H1 (cell line): Measurements from ENCODE around the gene ACTL7A. TPM values are rescaled to one million over a fixed set of nuclear protein-coding genes. Genes with fewer than 3 reads are reported as not detected.

Experiments used
- CBX8 ChIP-seq: fragments of 300-800, 300-1000 bp; sonication (generic); IDR thresholded peaks from 2 replicates; pipeline ENCODE4 v1.7.1; 2016; ENCODE audit warnings: low read depth, low read length, borderline replicate concordance
- EP300 ChIP-seq, 2 experiments: IDR thresholded peaks; 1 replicate in 1 of 2; 2 replicates in 1 of 2; pipeline ENCODE4 v1.6.1; 2011 to 2012; ENCODE audit warnings: low read depth in 2 of 2, low read length in 2 of 2, mild to moderate bottlenecking in 2 of 2, borderline replicate concordance in 1 of 2, inconsistent platforms in 1 of 2, moderate library complexity in 1 of 2
- GTF2F1 ChIP-seq: IDR thresholded peaks from 2 replicates; pipeline ENCODE4 v1.6.1; 2012; ENCODE audit warnings: low read depth, low read length, improper control_type of control experiment, borderline replicate concordance
- HDAC6 ChIP-seq: IDR thresholded peaks from one replicate; pipeline ENCODE4 v1.7.1; 2012; ENCODE audit warnings: low read depth, mild to moderate bottlenecking, inconsistent platforms, low read length, moderate library complexity
- KDM1A ChIP-seq: fragments of 200-600, 300-600 bp; sonication (generic); IDR thresholded peaks from 2 replicates; pipeline ENCODE4 v1.7.1; 2016; ENCODE audit warnings: mild to moderate bottlenecking, low read length, borderline replicate concordance
- POU5F1 ChIP-seq: IDR thresholded peaks from 2 replicates; pipeline ENCODE4 v1.6.1; 2011; ENCODE audit warnings: low read depth, mild to moderate bottlenecking, low read length, moderate library complexity
- SAP30 ChIP-seq: fragments of 300-600 bp; sonication (generic); IDR thresholded peaks from 2 replicates; pipeline ENCODE4 v1.7.1; 2012; ENCODE audit warnings: low read length, moderate library complexity, mild to moderate bottlenecking, inconsistent platforms; ENCODE audit not compliant: insufficient read depth, insufficient replicate concordance
- SIRT6 ChIP-seq: IDR thresholded peaks from one replicate; pipeline ENCODE4 v1.7.1; 2012; ENCODE audit warnings: low read length, inconsistent platforms
- TAF1 ChIP-seq: IDR thresholded peaks from 2 replicates; pipeline ENCODE4 v1.6.1; 2011; ENCODE audit warnings: mild to moderate bottlenecking, low read depth, low read length
- polyA plus RNA-seq, 7 experiments: library from polyadenylated mRNA; depleted of rRNA in 3 of 7; stranded (reverse) in 5 of 7; unstranded in 2 of 7; fragments of >200 nt in 5 of 7; fragments of 200-250 nt in 2 of 7; gene quantifications; 1 replicate in 5 of 7; 2 replicates in 1 of 7; 4 replicates in 1 of 7; pipeline versions ENCODE4 v1.2.1 to v1.2.3, GENCODE V29; 2011 to 2013; ENCODE audit warnings: missing spikeins in 2 of 7, mixed read lengths in 2 of 7
- total RNA-seq: library from RNA; stranded (reverse); fragmentation: NEBNext Ultra II Directional; extraction: Animal tissue kit (Norgen Biotek cat#: 25700); gene quantifications from 2 replicates; pipeline ENCODE4 v1.2.1, GENCODE V29; 2021
- TF ChIP-seq, protein P1 (sequence below): fragments of 300-600 bp; sonication (generic); IDR thresholded peaks from 2 replicates; pipeline ENCODE4 v1.7.1; 2012; ENCODE audit warnings: low read length, moderate library complexity, mild to moderate bottlenecking, inconsistent platforms; ENCODE audit not compliant: insufficient replicate concordance
- TF ChIP-seq, protein P2 (sequence below): IDR thresholded peaks from 2 replicates; pipeline ENCODE4 v1.6.1; 2011; ENCODE audit warnings: low read length, improper control_type of control experiment

The ACTL7A gene
- total and polyA plus RNA-seq, 2 of the 8 experiments (the other 6 are each of a cell fraction or from before 2014, with no cell fraction given): not detected

DNA sequence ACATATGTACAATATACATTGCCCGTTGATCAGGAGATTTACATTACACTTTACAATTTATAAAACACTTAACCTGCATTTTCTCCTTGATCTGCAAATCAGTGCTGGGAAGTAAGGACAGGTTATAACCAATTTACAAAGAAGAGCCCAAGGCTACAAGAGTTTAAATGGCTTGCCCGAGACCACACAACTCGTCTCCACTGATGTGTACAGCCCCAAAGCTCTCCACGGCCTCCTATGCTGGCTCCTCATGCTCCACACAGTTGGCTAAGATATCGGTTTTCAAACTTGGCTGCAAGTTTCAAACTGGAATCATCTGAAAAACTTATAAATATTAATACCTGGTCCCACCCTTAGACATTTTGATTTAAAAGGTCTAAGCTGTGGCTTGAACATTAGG lies 16.6 kb upstream of the ACTL7A start (continued):
- TF ChIP-seq, protein P1, sequence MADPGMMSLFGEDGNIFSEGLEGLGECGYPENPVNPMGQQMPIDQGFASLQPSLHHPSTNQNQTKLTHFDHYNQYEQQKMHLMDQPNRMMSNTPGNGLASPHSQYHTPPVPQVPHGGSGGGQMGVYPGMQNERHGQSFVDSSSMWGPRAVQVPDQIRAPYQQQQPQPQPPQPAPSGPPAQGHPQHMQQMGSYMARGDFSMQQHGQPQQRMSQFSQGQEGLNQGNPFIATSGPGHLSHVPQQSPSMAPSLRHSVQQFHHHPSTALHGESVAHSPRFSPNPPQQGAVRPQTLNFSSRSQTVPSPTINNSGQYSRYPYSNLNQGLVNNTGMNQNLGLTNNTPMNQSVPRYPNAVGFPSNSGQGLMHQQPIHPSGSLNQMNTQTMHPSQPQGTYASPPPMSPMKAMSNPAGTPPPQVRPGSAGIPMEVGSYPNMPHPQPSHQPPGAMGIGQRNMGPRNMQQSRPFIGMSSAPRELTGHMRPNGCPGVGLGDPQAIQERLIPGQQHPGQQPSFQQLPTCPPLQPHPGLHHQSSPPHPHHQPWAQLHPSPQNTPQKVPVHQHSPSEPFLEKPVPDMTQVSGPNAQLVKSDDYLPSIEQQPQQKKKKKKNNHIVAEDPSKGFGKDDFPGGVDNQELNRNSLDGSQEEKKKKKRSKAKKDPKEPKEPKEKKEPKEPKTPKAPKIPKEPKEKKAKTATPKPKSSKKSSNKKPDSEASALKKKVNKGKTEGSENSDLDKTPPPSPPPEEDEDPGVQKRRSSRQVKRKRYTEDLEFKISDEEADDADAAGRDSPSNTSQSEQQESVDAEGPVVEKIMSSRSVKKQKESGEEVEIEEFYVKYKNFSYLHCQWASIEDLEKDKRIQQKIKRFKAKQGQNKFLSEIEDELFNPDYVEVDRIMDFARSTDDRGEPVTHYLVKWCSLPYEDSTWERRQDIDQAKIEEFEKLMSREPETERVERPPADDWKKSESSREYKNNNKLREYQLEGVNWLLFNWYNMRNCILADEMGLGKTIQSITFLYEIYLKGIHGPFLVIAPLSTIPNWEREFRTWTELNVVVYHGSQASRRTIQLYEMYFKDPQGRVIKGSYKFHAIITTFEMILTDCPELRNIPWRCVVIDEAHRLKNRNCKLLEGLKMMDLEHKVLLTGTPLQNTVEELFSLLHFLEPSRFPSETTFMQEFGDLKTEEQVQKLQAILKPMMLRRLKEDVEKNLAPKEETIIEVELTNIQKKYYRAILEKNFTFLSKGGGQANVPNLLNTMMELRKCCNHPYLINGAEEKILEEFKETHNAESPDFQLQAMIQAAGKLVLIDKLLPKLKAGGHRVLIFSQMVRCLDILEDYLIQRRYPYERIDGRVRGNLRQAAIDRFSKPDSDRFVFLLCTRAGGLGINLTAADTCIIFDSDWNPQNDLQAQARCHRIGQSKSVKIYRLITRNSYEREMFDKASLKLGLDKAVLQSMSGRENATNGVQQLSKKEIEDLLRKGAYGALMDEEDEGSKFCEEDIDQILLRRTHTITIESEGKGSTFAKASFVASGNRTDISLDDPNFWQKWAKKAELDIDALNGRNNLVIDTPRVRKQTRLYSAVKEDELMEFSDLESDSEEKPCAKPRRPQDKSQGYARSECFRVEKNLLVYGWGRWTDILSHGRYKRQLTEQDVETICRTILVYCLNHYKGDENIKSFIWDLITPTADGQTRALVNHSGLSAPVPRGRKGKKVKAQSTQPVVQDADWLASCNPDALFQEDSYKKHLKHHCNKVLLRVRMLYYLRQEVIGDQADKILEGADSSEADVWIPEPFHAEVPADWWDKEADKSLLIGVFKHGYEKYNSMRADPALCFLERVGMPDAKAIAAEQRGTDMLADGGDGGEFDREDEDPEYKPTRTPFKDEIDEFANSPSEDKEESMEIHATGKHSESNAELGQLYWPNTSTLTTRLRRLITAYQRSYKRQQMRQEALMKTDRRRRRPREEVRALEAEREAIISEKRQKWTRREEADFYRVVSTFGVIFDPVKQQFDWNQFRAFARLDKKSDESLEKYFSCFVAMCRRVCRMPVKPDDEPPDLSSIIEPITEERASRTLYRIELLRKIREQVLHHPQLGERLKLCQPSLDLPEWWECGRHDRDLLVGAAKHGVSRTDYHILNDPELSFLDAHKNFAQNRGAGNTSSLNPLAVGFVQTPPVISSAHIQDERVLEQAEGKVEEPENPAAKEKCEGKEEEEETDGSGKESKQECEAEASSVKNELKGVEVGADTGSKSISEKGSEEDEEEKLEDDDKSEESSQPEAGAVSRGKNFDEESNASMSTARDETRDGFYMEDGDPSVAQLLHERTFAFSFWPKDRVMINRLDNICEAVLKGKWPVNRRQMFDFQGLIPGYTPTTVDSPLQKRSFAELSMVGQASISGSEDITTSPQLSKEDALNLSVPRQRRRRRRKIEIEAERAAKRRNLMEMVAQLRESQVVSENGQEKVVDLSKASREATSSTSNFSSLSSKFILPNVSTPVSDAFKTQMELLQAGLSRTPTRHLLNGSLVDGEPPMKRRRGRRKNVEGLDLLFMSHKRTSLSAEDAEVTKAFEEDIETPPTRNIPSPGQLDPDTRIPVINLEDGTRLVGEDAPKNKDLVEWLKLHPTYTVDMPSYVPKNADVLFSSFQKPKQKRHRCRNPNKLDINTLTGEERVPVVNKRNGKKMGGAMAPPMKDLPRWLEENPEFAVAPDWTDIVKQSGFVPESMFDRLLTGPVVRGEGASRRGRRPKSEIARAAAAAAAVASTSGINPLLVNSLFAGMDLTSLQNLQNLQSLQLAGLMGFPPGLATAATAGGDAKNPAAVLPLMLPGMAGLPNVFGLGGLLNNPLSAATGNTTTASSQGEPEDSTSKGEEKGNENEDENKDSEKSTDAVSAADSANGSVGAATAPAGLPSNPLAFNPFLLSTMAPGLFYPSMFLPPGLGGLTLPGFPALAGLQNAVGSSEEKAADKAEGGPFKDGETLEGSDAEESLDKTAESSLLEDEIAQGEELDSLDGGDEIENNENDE: no peak
- TF ChIP-seq CBX8 (no peak), KDM1A (no peak), TAF1 (no peak), EP300 (IDR thresholded peaks at IDR 0.05; ENCODE audit: borderline replicate concordance in 1 of 2, low read depth in 2 of 2, low read length in 2 of 2) (no peak), HDAC6 (no peak), SAP30 (no peak), SIRT6 (no peak), GTF2F1 (no peak), POU5F1 (no peak)
- TF ChIP-seq, protein P2, sequence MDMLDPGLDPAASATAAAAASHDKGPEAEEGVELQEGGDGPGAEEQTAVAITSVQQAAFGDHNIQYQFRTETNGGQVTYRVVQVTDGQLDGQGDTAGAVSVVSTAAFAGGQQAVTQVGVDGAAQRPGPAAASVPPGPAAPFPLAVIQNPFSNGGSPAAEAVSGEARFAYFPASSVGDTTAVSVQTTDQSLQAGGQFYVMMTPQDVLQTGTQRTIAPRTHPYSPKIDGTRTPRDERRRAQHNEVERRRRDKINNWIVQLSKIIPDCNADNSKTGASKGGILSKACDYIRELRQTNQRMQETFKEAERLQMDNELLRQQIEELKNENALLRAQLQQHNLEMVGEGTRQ: no peak
